Measurements from ENCODE around the gene SYT17.
A peak's percentile ranks its signal among the peaks of the same experiment; 100 is the strongest.

- TF ChIP-seq CTCF (IDR thresholded peaks at IDR 0.05; ENCODE audit: low read depth, low read length) (peak; percentile 81), EZH2phosphoT487 (IDR thresholded peaks at IDR 0.05; ENCODE audit: low read depth) (no peak)
Measured at GRCh38 chr16:19223235-19224170, 55.5 kb downstream of the SYT17 start.

Data from OCI-LY3 (cell line).